Upper lobe of left lung (tissue), 6 donors: ENCODE results near the gene MVB12B. TPM values are rescaled to one million over a fixed set of nuclear protein-coding genes. Genes with fewer than 3 reads are reported as not detected.

ENCODE experiments used
- ATAC-seq, 2 donors: fragments of 200-7000 bp; cut with Tn5 transposase; one replicate each; pipeline ENCODE4 v1.9.1; 2022; ENCODE audit warnings: mild to moderate bottlenecking in 2 of 2, moderate library complexity in 2 of 2; ENCODE audit not compliant: low FRiP score in 2 of 2
- DNase-seq, 2 donors: peaks; one replicate each; pipeline ENCODE4 v3.0.0-alpha.2; 2019 to 2020
- H3K27ac ChIP-seq, 4 donors: fragments of 200-600 bp; sonication (generic); one replicate each; pipeline ENCODE4 v1.5.1; 2016 to 2019
- H3K27me3 ChIP-seq, 4 donors: fragments of 200-600 bp; sonication (generic); one replicate each; pipeline ENCODE4 v1.5.1; 2017 to 2019
- H3K36me3 ChIP-seq, 4 donors: fragments of 200-600 bp; sonication (generic); one replicate each; pipeline ENCODE4 v1.5.1; 2016 to 2019
- H3K4me1 ChIP-seq, 4 donors: fragments of 200-600 bp; sonication (generic); one replicate each; pipeline ENCODE4 v1.5.1; 2018 to 2019
- H3K4me3 ChIP-seq, 4 donors: fragments of 200-600 bp; sonication (generic); one replicate each; pipeline ENCODE4 v1.5.1; 2017 to 2019; ENCODE audit warnings: mild to moderate bottlenecking in 2 of 4, moderate library complexity in 1 of 4
- H3K9me3 ChIP-seq, 4 donors: fragments of 200-600 bp; sonication (generic); one replicate each; pipeline ENCODE4 v1.5.1; 2018 to 2019
- CTCF ChIP-seq, 6 experiments: fragments of 450-650 bp in 4 of 6; fragments of 200-600 bp in 2 of 6; sonication (generic) in 2 of 6; IDR thresholded peaks; one replicate each; pipeline ENCODE4 v1.5.1; 2016 to 2019; ENCODE audit warnings: antibody characterized with exemption in 6 of 6
- EP300 ChIP-seq, 4 donors: sonication (generic); formaldehyde crosslinking; IDR thresholded peaks; one replicate each; pipeline ENCODE4 v1.5.1; 2017; ENCODE audit warnings: antibody characterized with exemption in 4 of 4, control low read depth in 2 of 4
- POLR2A ChIP-seq, 4 donors: fragments of 450-650 bp; IDR thresholded peaks; one replicate each; pipeline ENCODE4 v1.5.1; 2016 to 2017; ENCODE audit warnings: antibody characterized with exemption in 4 of 4, mild to moderate bottlenecking in 2 of 4
- POLR2AphosphoS5 ChIP-seq, 2 donors: sonication (generic); formaldehyde crosslinking; IDR thresholded peaks; one replicate each; pipeline ENCODE4 v1.5.1; 2017; ENCODE audit warnings: antibody characterized with exemption in 2 of 2
- WGBS, 2 donors: methylation state at CpG; one replicate each; pipeline ENCODE4 v1.1.5; 2017 to 2018; 5-methylcytosine and 5-hydroxymethylcytosine counted together
- total RNA-seq, 6 donors: library from RNA; depleted of rRNA in 4 of 6; stranded (reverse); fragments of >200 nt in 4 of 6; gene quantifications; one replicate each; pipeline versions ENCODE4 v1.1.0 to v1.2.1, GENCODE V29; 2016 to 2021
- donor health status: DM: no; HTN: no; CAD: no; lungs with moderate emphysema.
- donor health status: DM: no; HTN: yes; CAD: no; lungs with severe emphysema.

Gene MVB12B
- total RNA-seq, 6 donors from 2014 or later, result 36.7 to 60.7 (median 41.0) TPM

DNA sequence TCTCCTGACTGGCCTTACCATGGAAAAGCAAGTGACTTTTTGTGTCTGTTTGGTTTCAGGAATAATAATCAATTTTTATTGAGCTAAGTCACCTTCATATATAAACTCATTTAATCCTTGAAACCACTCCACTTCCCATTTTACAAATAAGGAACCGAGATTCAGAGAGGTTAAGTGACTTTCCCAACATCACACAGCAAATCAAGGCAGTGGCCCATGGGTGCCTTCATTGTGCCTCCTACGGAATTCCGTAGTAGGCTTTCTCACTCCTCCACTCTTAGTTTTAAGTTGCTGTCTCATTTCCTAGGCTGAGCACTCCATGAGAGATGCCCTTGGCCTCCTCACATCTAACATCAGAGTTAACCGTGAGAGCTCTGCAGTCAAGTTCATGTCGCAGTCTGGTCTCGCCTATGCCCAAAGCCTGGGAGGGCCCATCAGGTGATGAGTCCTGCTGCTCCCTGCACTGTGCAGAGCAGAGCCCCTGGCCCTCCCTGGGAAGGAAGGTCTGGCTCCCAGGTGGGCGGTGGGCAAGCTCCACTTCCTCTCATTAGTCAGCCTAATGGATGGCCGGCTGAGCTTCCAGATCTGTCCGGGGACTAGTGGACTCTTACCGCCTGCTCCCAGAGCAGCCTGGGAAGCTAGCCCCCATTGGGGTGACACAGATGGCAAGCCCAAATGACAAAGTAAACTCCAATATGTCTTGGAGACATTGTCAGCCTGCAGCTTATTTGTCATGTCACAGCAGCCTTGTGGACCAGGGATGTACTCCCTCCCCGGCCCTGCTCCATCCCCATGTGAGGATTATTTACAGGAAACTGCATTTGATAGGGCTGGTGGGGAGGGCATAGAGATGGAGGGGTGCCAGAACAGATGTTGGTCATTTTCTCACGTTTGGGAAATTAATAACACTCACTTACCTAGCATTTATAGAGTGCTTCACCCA, 123.4 kb downstream of the MVB12B start:
- 83 to 88% methylated on average over 7 to 11 of the region's 12 CpGs for WGBS, 2 donors
- no peak for ATAC-seq
- no peak for DNase-seq

DNA sequence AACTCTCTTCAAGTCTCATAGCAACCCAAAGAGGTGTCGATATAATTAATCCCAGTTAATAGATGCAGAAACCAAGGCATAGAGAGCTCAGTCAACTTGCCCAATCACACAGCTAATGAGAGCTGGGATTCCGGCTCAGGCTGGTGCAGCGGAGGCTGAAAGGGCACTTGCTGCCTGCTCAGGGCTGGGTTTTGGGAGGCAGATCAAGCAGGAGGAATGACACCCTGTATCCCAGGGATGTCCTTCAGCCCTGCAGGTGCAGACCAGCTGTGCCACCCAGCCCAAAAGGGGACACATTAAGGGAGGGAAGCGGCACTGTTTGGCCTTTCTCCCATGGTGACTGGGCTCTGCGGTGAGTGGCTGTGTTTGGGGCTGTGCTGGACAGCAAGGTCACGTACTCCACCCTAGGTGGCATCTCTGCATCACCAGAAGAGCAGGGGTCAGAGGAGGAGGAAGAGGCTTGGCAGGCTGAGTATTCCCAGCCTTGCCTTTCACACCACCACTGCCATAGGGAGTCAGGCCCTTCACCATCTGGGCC, 124.1 kb downstream of the MVB12B start:
- H3K27ac ChIP-seq, result no peak overlapping the region
- no peak for TF ChIP-seq CTCF (IDR thresholded peaks at IDR 0.05)
- TF ChIP-seq POLR2A (IDR thresholded peaks at IDR 0.05), result no peak
- TF ChIP-seq POLR2AphosphoS5 (IDR thresholded peaks at IDR 0.05), result no peak
- no peak for TF ChIP-seq EP300 (IDR thresholded peaks at IDR 0.05)
- H3K36me3 ChIP-seq, result peaks cover 0 to 32% (median 11%) of the 10 kb centered on the region in 4 donors
- no peak for DNase-seq
- H3K4me1 ChIP-seq, result no peaks in the 10 kb centered on the region
- ATAC-seq, result peak in 1 of 2 donors; percentile 31
- H3K4me3 ChIP-seq, result no peak overlapping the region
- 92 to 100% methylated on average over 4 to 6 of the region's 6 CpGs for WGBS, 2 donors
- H3K9me3 ChIP-seq, result no peaks in the 10 kb centered on the region
- no peaks in the 10 kb centered on the region for H3K27me3 ChIP-seq

More for the DNA sequence above, 123.4 kb downstream of the MVB12B start:
- Histone ChIP-seq H3K4me1 (no peaks in the 10 kb centered on the region), H3K36me3 (peaks cover 0 to 32% (median 9%) of the 10 kb centered on the region in 4 donors), H3K4me3 (no peak overlapping the region), H3K27ac (no peak overlapping the region), H3K27me3 (no peaks in the 10 kb centered on the region), H3K9me3 (no peaks in the 10 kb centered on the region)
- TF ChIP-seq POLR2A (IDR thresholded peaks at IDR 0.05) (no peak), EP300 (IDR thresholded peaks at IDR 0.05) (no peak), CTCF (IDR thresholded peaks at IDR 0.05) (no peak), POLR2AphosphoS5 (IDR thresholded peaks at IDR 0.05) (no peak)

- Histone ChIP-seq H3K9me3 (no peaks in the 10 kb centered on the region), H3K4me1 (no peaks in the 10 kb centered on the region), H3K27me3 (no peaks in the 10 kb centered on the region), H3K36me3 (peaks cover 0 to 32% (median 11%) of the 10 kb centered on the region in 4 donors), H3K4me3 (no peak overlapping the region), H3K27ac (no peak overlapping the region)
- ATAC-seq (no peak), DNase-seq (no peak)
- 92 to 94% methylated on average over 4 to 6 of the region's 6 CpGs for WGBS, 2 donors
- TF ChIP-seq CTCF (IDR thresholded peaks at IDR 0.05), result no peak
Observed at GRCh38 chr9:126451316-126451885, 124.8 kb downstream of the MVB12B start.

DNA sequence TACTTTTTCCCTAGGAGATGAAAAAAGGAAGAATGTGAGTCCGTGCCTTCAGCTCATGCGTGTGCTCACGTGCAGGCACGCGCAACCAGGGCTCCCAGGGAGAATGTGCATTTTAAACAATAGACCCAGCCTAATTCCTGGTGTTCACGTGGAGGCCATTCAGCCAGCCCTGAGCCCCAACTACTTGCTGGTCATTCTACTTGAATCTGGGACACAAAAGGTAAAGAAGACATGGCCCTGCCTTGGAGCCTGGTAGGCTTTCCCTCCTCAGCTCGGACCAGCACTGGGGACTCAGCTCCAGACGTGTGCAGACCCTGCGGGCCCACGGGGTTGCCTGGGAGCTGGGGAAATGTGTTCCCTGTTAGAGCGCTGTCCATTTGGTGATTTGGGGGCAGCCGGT, 125.5 kb downstream of the MVB12B start:
- Histone ChIP-seq H3K4me3 (no peak overlapping the region), H3K4me1 (no peaks in the 10 kb centered on the region), H3K27ac (no peak overlapping the region), H3K27me3 (no peaks in the 10 kb centered on the region), H3K9me3 (no peaks in the 10 kb centered on the region), H3K36me3 (peaks cover 0 to 32% (median 13%) of the 10 kb centered on the region in 4 donors)
- TF ChIP-seq EP300 (IDR thresholded peaks at IDR 0.05) (no peak), POLR2AphosphoS5 (IDR thresholded peaks at IDR 0.05) (no peak), CTCF (IDR thresholded peaks at IDR 0.05) (no peak), POLR2A (IDR thresholded peaks at IDR 0.05) (no peak)
- 93 to 95% methylated on average over 8 to 12 of the region's 12 CpGs for WGBS, 2 donors
- no peak for ATAC-seq
- DNase-seq, result no peak
